K562 (cell line): ENCODE data around the gene PANK2. TPM values are rescaled to one million over a fixed set of nuclear protein-coding genes. Genes with fewer than 3 reads are reported as not detected.

Source experiments
- ARID4B ChIP-seq: sonication (generic); formaldehyde crosslinking; IDR thresholded peaks from 2 replicates; pipeline ENCODE4 v1.8.0; 2022; ENCODE audit warnings: mild to moderate bottlenecking, missing genetic modification reagents
- CCNT2 ChIP-seq: IDR thresholded peaks from 2 replicates; pipeline ENCODE4 v1.6.1; 2011; ENCODE audit warnings: borderline replicate concordance, low read depth, mild to moderate bottlenecking, moderate library complexity, mixed read lengths, low read length; ENCODE audit not compliant: insufficient read length; ENCODE audit errors: extremely low read depth
- CEBPG ChIP-seq, 3 experiments: fragments of 200-800 bp in 1 of 3; sonication (Bioruptor generic) in 1 of 3; sonication (generic) in 1 of 3; formaldehyde crosslinking in 1 of 3; IDR thresholded peaks in 2 of 3; conservative IDR thresholded peaks in 1 of 3; 2 replicates each; pipeline versions ENCODE4 v1.6.1 to v1.8.0; 2016 to 2022; ENCODE audit warnings: missing compliant biosample characterization in 2 of 3, missing genetic modification characterization in 2 of 3, mild to moderate bottlenecking in 1 of 3, missing genetic modification reagents in 1 of 3
- ELK1 ChIP-seq: sonication (generic); formaldehyde crosslinking; IDR thresholded peaks from 2 replicates; pipeline ENCODE4 v1.8.1; 2022; ENCODE audit warnings: missing genetic modification reagents
- FOXJ3 ChIP-seq: sonication (generic); formaldehyde crosslinking; IDR thresholded peaks from 2 replicates; pipeline ENCODE4 v1.4.0; 2020; ENCODE audit warnings: mild to moderate bottlenecking, missing genetic modification reagents
- FOXP1 ChIP-seq: sonication (generic); formaldehyde crosslinking; IDR thresholded peaks from 2 replicates; pipeline ENCODE4 v1.8.0; 2022; ENCODE audit warnings: mild to moderate bottlenecking, missing genetic modification reagents
- FOXP4 ChIP-seq: sonication (generic); formaldehyde crosslinking; IDR thresholded peaks from 2 replicates; pipeline ENCODE4 v1.8.0; 2022; ENCODE audit warnings: mild to moderate bottlenecking, missing genetic modification reagents, borderline replicate concordance
- RAD51 ChIP-seq: fragments of 450-650 bp; IDR thresholded peaks from 2 replicates; pipeline ENCODE4 v1.7.1; 2016; ENCODE audit warnings: low read depth, mild to moderate bottlenecking, borderline replicate concordance
- RB1 ChIP-seq: fragments of 450-650 bp; IDR thresholded peaks from 2 replicates; pipeline ENCODE4 v1.6.1; 2017; ENCODE audit warnings: low read depth, mild to moderate bottlenecking
- ZBTB17 ChIP-seq: fragments of 450-650 bp; formaldehyde crosslinking; IDR thresholded peaks from 2 replicates; pipeline ENCODE4 v1.4.0; 2020; ENCODE audit warnings: mild to moderate bottlenecking
- ZNF41 ChIP-seq: fragments of 250-450 bp; sonication (Bioruptor Pico); conservative IDR thresholded peaks from 2 replicates; pipeline ENCODE4 v1.4.0; 2020; ENCODE audit warnings: mild to moderate bottlenecking
- ZNF592 ChIP-seq: fragments of 450-650 bp; IDR thresholded peaks from 2 replicates; pipeline ENCODE4 v1.6.1; 2017; ENCODE audit warnings: antibody characterized with exemption, mild to moderate bottlenecking
- ZNF644 ChIP-seq: fragments of 200-800 bp; sonication (Bioruptor generic); IDR thresholded peaks from 2 replicates; pipeline ENCODE4 v1.6.1; 2016; ENCODE audit warnings: low read depth, missing genetic modification characterization, missing compliant biosample characterization
- polyA plus RNA-seq, 8 experiments: library from polyadenylated mRNA; depleted of rRNA in 4 of 8; stranded (reverse) in 5 of 8; unstranded in 3 of 8; fragments of >200 nt; fragmentation: Nextera tagmentation in 2 of 8; fragmentation: Illumina TruSeq in 1 of 8; extraction: Ambion mirVana in 2 of 8; extraction: Trizol in 1 of 8; gene quantifications; 2 replicates each; pipeline versions ENCODE4 v1.2.1 to v1.2.3, GENCODE V29; 2011 to 2014; ENCODE audit warnings: inconsistent platforms in 1 of 8, missing spikeins in 1 of 8
- total RNA-seq, 7 experiments: library from RNA; depleted of rRNA in 6 of 7; stranded (reverse); fragments of >200 nt in 6 of 7; fragmentation: Illumina TruSeq in 2 of 7; extraction: Trizol in 2 of 7; gene quantifications; 2 replicates each; pipeline versions ENCODE4 v1.2.1 to v1.2.3, GENCODE V29; 2011 to 2021; ENCODE audit warnings: low replicate concordance in 1 of 7

The PANK2 gene
- total and polyA plus RNA-seq, 9 of the 15 experiments (the other 6 are each of a cell fraction or from before 2014, with no cell fraction given): 14.9 to 43.5 (median 31.4) TPM

- TF ChIP-seq FOXP4 (CRISPR knock-in tag): 0 out of 2 replicates have a peak, but pooled peaks have one; percentile 71
- no peak for TF ChIP-seq FOXJ3 (CRISPR knock-in tag)
- TF ChIP-seq CEBPG (CRISPR knock-in tag; IDR thresholded peaks at IDR 0.05): no peak
- TF ChIP-seq CEBPG (tag; conservative IDR thresholded peaks at IDR 0.05 in 1 of 2, IDR thresholded peaks at IDR 0.05 in 1 of 2): no peak
- peak; percentile 53 for TF ChIP-seq ZNF592
- TF ChIP-seq FOXP1 (CRISPR knock-in tag): no peak
- TF ChIP-seq ZNF41 (CRISPR knock-in tag): no peak
- no peak for TF ChIP-seq ZNF644
- peak; percentile 41; the same call in 1 of the 2 replicates for TF ChIP-seq RAD51
- TF ChIP-seq CCNT2: peak; percentile 4
- 0 out of 2 replicates have a peak, but pooled peaks have one; percentile 8 for TF ChIP-seq RB1
- peak; percentile 5; the same call in 1 of the 2 replicates for TF ChIP-seq ARID4B (CRISPR knock-in tag)
- 0 out of 2 replicates have a peak, but pooled peaks have one; percentile 5 for TF ChIP-seq ZBTB17 (CRISPR knock-in tag)
- TF ChIP-seq ELK1 (CRISPR knock-in tag): no peak
Observed at GRCh38 chr20:3889489-3890397, 556 bp downstream of the PANK2 start (continued).
